CD4-positive, alpha-beta T cell (primary cell): ENCODE measurements around the gene HYI. TPM values are rescaled to one million over a fixed set of nuclear protein-coding genes. Genes with fewer than 3 reads are reported as not detected.

ENCODE experiments used
- ATAC-seq: fragments of 200-7000 bp; cut with Tn5 transposase; one replicate; pipeline ENCODE4 v1.10.0; 2022; ENCODE audit warnings: mild to moderate bottlenecking; ENCODE audit not compliant: poor library complexity
- CTCF ChIA-PET: fragments of 350-600 bp; sonication (Branson Sonifier 250); formaldehyde crosslinking; loops from one replicate; lab custom pipeline; 2021; ENCODE audit warnings: antibody characterized with exemption, inconsistent platforms; lab: Charles Lee
- POLR2A ChIA-PET: fragments of 350-600 bp; sonication (Branson Sonifier 250); formaldehyde crosslinking; loops from one replicate; lab custom pipeline; 2021; ENCODE audit warnings: antibody characterized with exemption, inconsistent platforms; lab: Charles Lee
- DNase-seq, 14 experiments: peaks; one replicate each; pipeline ENCODE4 v3.0.0-alpha.2; 2013 to 2020; ENCODE audit warnings: mixed read lengths in 2 of 14
- H3K27ac ChIP-seq, 2 donors: one replicate each; pipeline versions ENCODE4 v1.5.1 to v1.7.0; 2013; ENCODE audit warnings: low read length in 2 of 2, low read depth in 1 of 2, mild to moderate bottlenecking in 1 of 2
- H3K27me3 ChIP-seq, 2 experiments: 1 replicate in 1 of 2; 2 replicates in 1 of 2; pipeline versions ENCODE4 v1.6.1 to v1.7.0; 2013; ENCODE audit warnings: low read length in 2 of 2, control low read depth in 1 of 2, mild to moderate bottlenecking in 1 of 2, moderate library complexity in 1 of 2; ENCODE audit not compliant: insufficient read depth in 2 of 2, control insufficient read depth in 1 of 2
- H3K36me3 ChIP-seq: one replicate; pipeline ENCODE4 v1.6.1; 2013; ENCODE audit warnings: low read length, control low read depth; ENCODE audit not compliant: insufficient read depth
- H3K4me1 ChIP-seq: one replicate; pipeline ENCODE4 v1.6.1; 2013; ENCODE audit warnings: low read length, control low read depth; ENCODE audit not compliant: insufficient read depth
- H3K4me3 ChIP-seq: one replicate; pipeline ENCODE4 v1.5.1; 2013; ENCODE audit warnings: mild to moderate bottlenecking, low read length, moderate library complexity
- H3K9me3 ChIP-seq, 2 experiments: 1 replicate in 1 of 2; 2 replicates in 1 of 2; pipeline versions ENCODE4 v1.6.1 to v1.7.0; 2013; ENCODE audit warnings: low read length in 2 of 2, mild to moderate bottlenecking in 2 of 2, control low read depth in 1 of 2, moderate library complexity in 1 of 2; ENCODE audit not compliant: control insufficient read depth in 1 of 2, insufficient read depth in 1 of 2
- H3K27ac Mint-ChIP-seq: one replicate; pipeline ENCODE4 v1.8.0; 2020; ENCODE audit warnings: mixed read lengths
- H3K27me3 Mint-ChIP-seq: one replicate; pipeline ENCODE4 v1.8.0; 2021; ENCODE audit warnings: mixed read lengths
- H3K36me3 Mint-ChIP-seq: one replicate; pipeline ENCODE4 v1.8.0; 2021; ENCODE audit warnings: low read depth, mixed read lengths
- H3K4me1 Mint-ChIP-seq: one replicate; pipeline ENCODE4 v1.8.0; 2021; ENCODE audit warnings: low read depth, mixed read lengths
- H3K4me3 Mint-ChIP-seq: one replicate; pipeline ENCODE4 v1.8.0; 2020; ENCODE audit warnings: mild to moderate bottlenecking, mixed read lengths
- H3K9me3 Mint-ChIP-seq: one replicate; pipeline ENCODE4 v1.8.0; 2020; ENCODE audit warnings: mixed read lengths
- intact Hi-C, 2 experiments: fragments of 100-400 bp; cut with DNase I in 1 of 2; cut with micrococcal nuclease in 1 of 2; formaldehyde crosslinking; loops; one replicate each; pipeline versions ENCODE4 v1.15.1 to v1.9.0; 2023 to 2025; cut with DNase I, micrococcal nuclease
- total RNA-seq, 174 experiments: library from RNA in 2 of 174; stranded (reverse) in 2 of 174; gene quantifications; one replicate each; pipeline ENCODE4 v1.2.3 and lab custom pipeline; 2021 to 2026
- TF ChIP-seq, protein P1 (sequence below): fragments of 200-600 bp; IDR thresholded peaks from one replicate; pipeline ENCODE4 v1.8.0; 2022; ENCODE audit warnings: antibody characterized with exemption, mild to moderate bottlenecking

Gene HYI
- total RNA-seq, 2 experiments from 2014 or later: 26.1 to 31.6 TPM

DNA sequence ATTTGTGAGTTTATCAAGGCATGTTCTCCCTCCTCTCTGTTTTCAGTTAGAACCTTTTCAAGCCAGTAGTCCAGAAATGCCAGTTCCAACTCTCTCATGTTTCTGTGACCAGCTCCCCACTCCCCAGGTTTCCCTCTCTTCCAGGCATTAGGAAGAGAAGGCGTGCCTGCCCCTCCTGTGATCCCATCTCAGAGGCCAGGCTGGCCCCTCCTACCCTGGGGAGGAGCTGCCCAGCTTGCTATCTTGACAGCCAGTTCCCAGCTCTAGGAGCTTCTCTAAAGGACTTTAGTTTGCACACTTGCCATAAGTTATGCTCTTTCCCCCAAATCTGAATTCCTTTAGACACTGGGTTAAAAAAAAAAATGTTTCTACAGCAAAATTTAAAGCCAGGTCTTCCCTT is 8.9 kb downstream of the HYI start:
- Histone ChIP-seq H3K4me1 (no peaks in the 10 kb centered on the region), H3K4me3 (no peak overlapping the region), H3K27ac (no peak overlapping the region), H3K27me3 (no peaks in the 10 kb centered on the region), H3K9me3 (no peaks in the 10 kb centered on the region), H3K36me3 (peaks cover 94% of the 10 kb centered on the region)
- POLR2A ChIA-PET: interaction anchor here (1.7 kb wide), 1 partner anchor 10 kb away, joined by 6 read pairs; the partner anchor contains the start of gene HYI
- no peaks in the 10 kb centered on the region for H3K4me1 Mint-ChIP-seq
- no peaks in the 10 kb centered on the region for H3K27me3 Mint-ChIP-seq
- CTCF ChIA-PET: no interaction called here
- H3K9me3 Mint-ChIP-seq: no peaks in the 10 kb centered on the region
- DNase-seq (no peak), ATAC-seq (no peak)
- TF ChIP-seq, protein P1, sequence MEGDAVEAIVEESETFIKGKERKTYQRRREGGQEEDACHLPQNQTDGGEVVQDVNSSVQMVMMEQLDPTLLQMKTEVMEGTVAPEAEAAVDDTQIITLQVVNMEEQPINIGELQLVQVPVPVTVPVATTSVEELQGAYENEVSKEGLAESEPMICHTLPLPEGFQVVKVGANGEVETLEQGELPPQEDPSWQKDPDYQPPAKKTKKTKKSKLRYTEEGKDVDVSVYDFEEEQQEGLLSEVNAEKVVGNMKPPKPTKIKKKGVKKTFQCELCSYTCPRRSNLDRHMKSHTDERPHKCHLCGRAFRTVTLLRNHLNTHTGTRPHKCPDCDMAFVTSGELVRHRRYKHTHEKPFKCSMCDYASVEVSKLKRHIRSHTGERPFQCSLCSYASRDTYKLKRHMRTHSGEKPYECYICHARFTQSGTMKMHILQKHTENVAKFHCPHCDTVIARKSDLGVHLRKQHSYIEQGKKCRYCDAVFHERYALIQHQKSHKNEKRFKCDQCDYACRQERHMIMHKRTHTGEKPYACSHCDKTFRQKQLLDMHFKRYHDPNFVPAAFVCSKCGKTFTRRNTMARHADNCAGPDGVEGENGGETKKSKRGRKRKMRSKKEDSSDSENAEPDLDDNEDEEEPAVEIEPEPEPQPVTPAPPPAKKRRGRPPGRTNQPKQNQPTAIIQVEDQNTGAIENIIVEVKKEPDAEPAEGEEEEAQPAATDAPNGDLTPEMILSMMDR: no peak
- intact Hi-C loops: no loop called here
- H3K4me3 Mint-ChIP-seq: no peak overlapping the region
- peaks cover 93% of the 10 kb centered on the region for H3K36me3 Mint-ChIP-seq
- no peak overlapping the region for H3K27ac Mint-ChIP-seq

DNA sequence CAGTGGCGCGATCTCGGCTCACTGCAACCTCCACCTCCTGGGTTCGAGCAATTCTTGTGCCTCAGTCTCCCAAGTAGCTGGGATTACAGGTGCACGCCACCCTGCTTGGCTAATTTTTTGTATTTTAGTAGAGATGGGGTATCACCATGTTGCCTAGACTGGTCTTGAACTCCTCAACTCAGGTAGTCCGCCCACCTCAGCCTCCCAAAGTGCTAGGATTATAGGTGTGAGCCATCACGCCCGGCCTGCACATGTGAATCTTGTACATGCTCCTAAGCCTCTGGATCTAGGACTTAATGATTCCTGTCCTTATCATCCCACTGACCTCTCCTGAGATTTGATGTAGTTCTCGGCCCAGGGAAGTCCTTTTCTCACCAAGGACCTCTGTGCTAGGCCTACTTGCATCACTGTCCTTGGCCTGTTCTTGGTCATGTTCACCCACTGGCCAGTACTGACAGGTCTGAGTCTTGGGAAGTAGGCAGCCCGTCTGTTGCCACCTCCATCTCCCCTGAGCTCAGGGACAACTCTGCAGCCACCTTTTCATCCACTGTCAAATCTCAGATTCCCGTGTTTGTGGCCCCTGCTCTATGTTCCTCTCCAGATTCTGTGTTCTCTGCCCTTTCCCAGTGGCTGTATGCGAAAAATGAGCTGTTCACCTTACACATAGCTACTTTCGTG is 9.4 kb downstream of the HYI start:
- CTCF ChIA-PET: no interaction called here
- peaks cover 98% of the 10 kb centered on the region for H3K36me3 ChIP-seq

DNA sequence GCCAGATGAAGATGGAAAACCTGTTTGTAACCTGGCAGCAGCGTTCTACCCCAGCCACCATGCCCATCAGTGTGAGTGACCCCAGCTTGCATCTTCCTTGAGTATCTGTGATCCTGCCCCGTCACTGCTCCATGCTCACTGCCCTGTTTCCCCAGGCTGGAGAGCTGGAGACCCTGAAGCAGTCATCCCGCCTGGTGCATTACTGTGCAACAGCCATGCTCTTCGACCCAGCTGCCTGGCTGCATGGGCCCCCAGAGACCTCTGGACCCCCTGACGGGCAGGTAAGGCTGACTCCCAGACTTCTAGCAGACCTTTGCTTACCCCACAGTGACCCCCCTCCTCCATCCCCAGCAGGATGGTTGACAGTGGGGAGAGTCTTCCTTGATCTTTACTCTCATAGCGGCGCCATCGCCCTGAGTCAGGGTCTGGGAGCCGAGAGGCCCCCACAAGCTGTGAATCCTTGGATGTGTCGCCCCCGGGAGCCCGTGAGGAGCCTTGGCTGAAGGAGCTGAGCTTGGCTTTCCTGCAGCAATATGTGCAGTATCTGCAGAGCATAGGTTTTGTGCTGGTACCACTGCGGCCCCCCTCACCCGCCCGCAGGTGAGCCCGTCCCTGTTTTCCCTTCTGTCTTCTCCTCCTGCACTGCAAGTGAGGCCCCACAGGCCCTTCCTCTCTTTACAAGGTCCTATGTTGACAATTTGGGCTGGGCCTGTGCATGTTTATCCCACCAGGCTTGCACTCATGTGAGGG is 10.4 kb downstream of the HYI start:
- Histone ChIP-seq H3K27ac (no peak overlapping the region), H3K9me3 (no peaks in the 10 kb centered on the region), H3K36me3 (peaks cover 98% of the 10 kb centered on the region), H3K27me3 (no peaks in the 10 kb centered on the region), H3K4me1 (no peaks in the 10 kb centered on the region), H3K4me3 (no peak overlapping the region)
- H3K36me3 Mint-ChIP-seq: peaks cover 93% of the 10 kb centered on the region
- no peaks in the 10 kb centered on the region for H3K27me3 Mint-ChIP-seq
- CTCF ChIA-PET: no interaction called here
- H3K4me1 Mint-ChIP-seq: no peaks in the 10 kb centered on the region
- H3K9me3 Mint-ChIP-seq: no peaks in the 10 kb centered on the region
- no peak overlapping the region for H3K4me3 Mint-ChIP-seq
- intact Hi-C loops: no loop called here
- DNase-seq (peak in 1 of 14 experiments; percentile 29), ATAC-seq (no peak)
- TF ChIP-seq, protein P1: no peak
- H3K27ac Mint-ChIP-seq: no peak overlapping the region
- POLR2A ChIA-PET: no interaction called here

More for the DNA sequence above, 9.4 kb downstream of the HYI start:
- no peaks in the 10 kb centered on the region for H3K4me1 Mint-ChIP-seq
- H3K4me1 ChIP-seq: no peaks in the 10 kb centered on the region
- H3K4me3 ChIP-seq: no peak overlapping the region
- H3K27ac Mint-ChIP-seq: no peak overlapping the region
- TF ChIP-seq, protein P1: no peak
- ATAC-seq (no peak), DNase-seq (no peak)
- no peak overlapping the region for H3K27ac ChIP-seq
- no peaks in the 10 kb centered on the region for H3K9me3 ChIP-seq
- H3K27me3 ChIP-seq: no peaks in the 10 kb centered on the region
- intact Hi-C loops: no loop called here
- no peak overlapping the region for H3K4me3 Mint-ChIP-seq
- POLR2A ChIA-PET: interaction anchor here (1.7 kb wide), 1 partner anchor 10 kb away, joined by 6 read pairs; the partner anchor contains the start of gene HYI
- no peaks in the 10 kb centered on the region for H3K9me3 Mint-ChIP-seq
- no peaks in the 10 kb centered on the region for H3K27me3 Mint-ChIP-seq
- peaks cover 93% of the 10 kb centered on the region for H3K36me3 Mint-ChIP-seq
